Measurements from ENCODE around the gene ZNF723.
"Not testable (repeated sequence)": the region's sequence is repeated elsewhere in the genome, so short reads cannot be mapped to it uniquely, and the experiment has no call there.

The ZNF723 gene

DNA sequence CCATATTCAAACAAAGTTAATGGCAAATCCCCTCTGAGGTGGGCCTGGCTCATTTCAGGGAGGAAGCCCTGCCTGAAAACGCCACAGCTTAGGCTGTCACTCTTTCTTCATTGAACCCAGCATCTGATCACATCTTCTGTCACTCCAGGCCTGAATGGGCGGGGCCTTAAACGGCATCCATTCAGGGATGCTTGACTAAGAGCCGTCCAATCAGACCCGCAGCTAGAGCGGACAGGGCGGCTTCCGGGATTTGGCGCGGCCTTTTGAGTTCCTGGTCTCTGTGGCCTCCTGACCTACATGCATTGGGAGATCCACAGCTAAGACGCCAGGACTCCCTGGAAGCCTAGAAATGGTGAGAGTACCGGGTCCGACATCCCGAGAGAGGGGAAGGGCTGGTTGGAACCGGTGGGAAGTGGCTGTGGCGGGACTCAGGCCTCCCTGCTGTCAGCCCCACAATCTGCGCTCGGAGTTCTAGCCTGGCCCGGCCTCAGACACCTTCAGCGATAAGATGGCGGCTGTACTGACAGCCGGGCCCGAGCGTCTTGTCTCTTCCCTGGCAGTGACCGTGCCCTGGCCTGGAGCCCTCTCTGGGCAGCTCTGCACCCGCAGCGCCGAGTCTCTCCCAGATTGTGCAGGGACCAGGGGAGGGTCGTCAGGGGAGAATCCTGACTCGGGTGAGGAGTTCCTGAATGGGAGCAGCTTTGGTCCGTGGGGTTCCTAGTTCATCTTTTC is at the start of gene ZNF723:
Gene ZNF723, plus strand, starts transcription at position 261 of the 732 bp plus-strand sequence. Its CDS starts 89 bp downstream, at position 350.
- TF ChIP-seq, protein P1, sequence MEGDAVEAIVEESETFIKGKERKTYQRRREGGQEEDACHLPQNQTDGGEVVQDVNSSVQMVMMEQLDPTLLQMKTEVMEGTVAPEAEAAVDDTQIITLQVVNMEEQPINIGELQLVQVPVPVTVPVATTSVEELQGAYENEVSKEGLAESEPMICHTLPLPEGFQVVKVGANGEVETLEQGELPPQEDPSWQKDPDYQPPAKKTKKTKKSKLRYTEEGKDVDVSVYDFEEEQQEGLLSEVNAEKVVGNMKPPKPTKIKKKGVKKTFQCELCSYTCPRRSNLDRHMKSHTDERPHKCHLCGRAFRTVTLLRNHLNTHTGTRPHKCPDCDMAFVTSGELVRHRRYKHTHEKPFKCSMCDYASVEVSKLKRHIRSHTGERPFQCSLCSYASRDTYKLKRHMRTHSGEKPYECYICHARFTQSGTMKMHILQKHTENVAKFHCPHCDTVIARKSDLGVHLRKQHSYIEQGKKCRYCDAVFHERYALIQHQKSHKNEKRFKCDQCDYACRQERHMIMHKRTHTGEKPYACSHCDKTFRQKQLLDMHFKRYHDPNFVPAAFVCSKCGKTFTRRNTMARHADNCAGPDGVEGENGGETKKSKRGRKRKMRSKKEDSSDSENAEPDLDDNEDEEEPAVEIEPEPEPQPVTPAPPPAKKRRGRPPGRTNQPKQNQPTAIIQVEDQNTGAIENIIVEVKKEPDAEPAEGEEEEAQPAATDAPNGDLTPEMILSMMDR (IDR thresholded peaks at IDR 0.05; ENCODE audit: low read depth, low read length), result no peak
- H3K4me3 ChIP-seq (replicated peaks in 1 of 2; ENCODE audit: low read depth in 2 of 2, low read length in 2 of 2), result no peak within 1 kb of the TSS
- DNase-seq (ENCODE audit: low read depth in 2 of 2), result no peak

DNA sequence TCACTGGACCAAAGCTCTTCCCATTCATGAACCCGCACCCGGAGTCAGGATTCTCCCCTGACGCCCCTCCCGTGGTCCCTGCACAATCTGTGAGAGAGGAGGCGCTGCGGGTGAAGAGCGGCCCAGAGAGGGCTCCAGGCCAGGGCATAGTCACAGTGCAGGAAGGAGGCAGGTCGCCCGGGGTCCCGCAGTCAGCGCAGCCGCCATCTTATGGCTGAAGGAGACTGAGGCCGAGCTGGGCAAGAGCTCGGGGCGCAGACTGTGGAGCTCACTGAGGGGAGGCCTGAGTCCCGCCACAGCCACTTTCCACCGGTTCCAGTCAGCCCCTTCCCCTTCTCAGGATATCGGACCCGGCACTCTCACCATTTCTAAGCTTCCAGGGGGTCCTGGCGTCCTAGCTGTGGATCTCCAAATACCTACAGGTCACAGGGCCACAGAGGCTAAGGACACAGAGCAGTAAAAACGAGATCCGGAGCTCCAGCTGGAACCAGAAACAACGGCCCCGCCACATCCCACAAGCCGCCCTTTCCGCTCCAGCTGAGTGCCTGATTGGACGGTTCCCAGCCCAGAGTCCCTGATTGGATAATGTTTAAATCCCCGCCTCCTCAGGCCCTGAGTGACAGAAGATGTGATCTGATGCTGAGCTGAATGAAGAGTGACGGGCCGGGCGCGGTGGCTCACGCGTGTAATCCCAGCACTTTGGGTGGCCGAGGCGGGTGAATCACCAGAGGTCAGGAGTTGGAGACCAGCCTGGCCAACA is 48.3 kb upstream of the ZNF723 start, which contains the start of gene ZNF99:
Gene ZNF99, minus strand, starts transcription at position 501 of the 760 bp plus-strand sequence. Its CDS starts 135 bp downstream, at position 366.
- TF ChIP-seq, protein P1 (IDR thresholded peaks at IDR 0.05; ENCODE audit: low read depth, low read length), result no peak
- no peak within 1 kb of the TSS for H3K4me3 ChIP-seq (replicated peaks in 1 of 2; ENCODE audit: low read depth in 2 of 2, low read length in 2 of 2)
- no peak for DNase-seq (ENCODE audit: low read depth in 2 of 2)

DNA sequence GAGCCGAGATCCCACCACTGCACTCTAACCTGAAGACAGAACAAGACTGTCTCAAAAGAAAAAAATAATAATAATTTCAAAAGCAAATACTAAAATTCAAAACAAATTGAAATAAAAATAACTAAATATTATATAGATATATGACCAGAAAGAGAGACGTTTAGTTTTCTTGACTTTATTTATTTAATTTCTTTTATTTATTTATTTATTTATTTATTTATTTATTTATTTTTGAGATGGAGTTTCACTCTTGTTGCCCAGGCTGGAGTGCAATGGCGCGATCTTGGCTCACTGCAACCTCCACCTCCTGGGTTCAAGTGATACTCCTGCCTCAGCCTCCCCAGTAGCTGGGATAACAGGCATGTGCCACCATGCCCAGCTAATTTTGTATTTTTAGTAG is 39.2 kb upstream of the ZNF723 start:
- not testable (repeated sequence) for H3K4me3 ChIP-seq (replicated peaks in 1 of 2; ENCODE audit: low read depth in 2 of 2, low read length in 2 of 2); DNase-seq (ENCODE audit: low read depth in 2 of 2)

DNA sequence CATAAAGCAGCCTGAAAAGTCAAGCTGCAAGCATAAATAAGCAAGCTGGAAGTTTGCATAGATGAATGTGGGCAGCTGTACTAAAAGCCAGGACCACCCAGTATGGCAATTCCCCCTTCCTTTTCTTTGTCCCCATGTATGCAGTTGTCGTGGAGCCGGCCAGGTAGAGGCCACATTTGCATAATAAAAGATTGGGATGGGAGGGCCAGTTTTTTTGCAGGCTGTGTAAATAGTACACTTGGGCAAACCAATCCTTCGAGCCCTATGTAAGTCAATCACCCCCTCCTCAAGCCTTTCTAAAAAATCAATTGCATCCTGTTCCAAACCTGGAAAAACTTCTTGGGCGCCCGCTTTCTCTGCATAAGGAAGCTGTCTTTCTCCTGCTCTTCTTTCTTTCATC is 35.1 kb upstream of the ZNF723 start:
- TF ChIP-seq, protein P1 (IDR thresholded peaks at IDR 0.05; ENCODE audit: low read depth, low read length), result no peak
- H3K4me3 ChIP-seq (replicated peaks in 1 of 2; ENCODE audit: low read depth in 2 of 2, low read length in 2 of 2), result no peak overlapping the region
- no peak for DNase-seq (ENCODE audit: low read depth in 2 of 2)

DNA sequence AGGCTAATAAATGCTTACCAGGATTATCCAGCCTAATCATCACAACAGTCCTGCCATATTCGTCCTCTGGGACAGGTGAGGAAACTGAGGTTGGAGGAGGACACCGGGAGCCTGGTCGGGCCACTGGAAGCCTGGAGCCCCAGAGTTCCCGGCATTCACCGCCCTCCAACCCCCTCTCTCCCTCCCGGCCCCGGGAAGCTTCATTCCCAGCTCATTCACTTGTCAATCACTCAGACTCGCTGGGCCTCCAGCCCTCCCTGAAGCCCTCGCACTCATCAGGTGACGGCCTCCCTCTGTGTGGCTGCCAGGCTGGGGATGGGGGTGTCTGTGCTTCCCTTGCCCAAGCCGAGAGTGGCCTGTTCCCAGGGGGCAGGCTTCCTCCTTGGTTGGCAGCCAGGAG is 25.7 kb upstream of the ZNF723 start:
- no peak for DNase-seq (ENCODE audit: low read depth in 2 of 2)
- TF ChIP-seq, protein P1 (IDR thresholded peaks at IDR 0.05; ENCODE audit: low read depth, low read length), result no peak
- no peak overlapping the region for H3K4me3 ChIP-seq (replicated peaks in 1 of 2; ENCODE audit: low read depth in 2 of 2, low read length in 2 of 2)

DNA sequence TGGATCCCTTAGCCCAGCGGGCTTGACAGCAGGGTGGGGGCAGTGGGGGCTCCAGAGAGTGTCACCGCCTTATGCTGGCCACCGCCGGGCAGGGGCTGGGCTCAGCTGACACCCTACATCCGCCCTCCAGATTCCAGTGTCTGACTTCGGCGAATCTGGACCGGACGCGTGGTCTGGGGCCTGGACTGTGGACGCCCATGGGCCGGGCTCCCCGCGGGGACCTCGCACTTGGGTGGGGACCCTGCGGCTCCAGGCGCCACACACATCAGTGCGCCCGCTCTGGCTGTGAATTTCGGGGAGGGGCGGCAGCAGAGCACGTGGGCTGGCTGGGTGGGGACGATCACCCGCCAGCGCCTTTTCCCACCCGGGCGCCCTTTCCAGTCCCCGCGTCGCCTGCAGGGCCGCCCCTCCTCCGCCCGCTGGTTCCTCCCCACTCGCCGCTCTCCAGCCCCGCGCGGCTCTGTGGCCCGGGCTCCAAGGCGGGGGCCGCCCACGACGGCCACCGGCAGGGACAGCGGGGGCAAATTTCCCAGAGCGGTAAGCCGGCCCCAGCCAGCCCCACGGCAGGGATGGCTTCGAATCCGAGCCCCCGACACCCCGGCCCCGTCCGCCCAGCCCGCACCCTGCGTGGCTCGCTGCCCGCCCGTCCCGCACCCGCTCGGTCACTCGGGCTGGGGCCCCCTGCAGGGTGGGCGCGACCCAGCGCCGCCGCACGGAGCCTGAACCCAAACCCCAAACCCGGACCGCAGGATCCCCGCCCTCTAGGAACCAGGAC is 24.8 kb upstream of the ZNF723 start:
- no peak for DNase-seq (ENCODE audit: low read depth in 2 of 2)
- H3K4me3 ChIP-seq (replicated peaks in 1 of 2; ENCODE audit: low read depth in 2 of 2, low read length in 2 of 2), result no peak overlapping the region
- TF ChIP-seq, protein P1 (IDR thresholded peaks at IDR 0.05; ENCODE audit: low read depth, low read length), result no peak

DNA sequence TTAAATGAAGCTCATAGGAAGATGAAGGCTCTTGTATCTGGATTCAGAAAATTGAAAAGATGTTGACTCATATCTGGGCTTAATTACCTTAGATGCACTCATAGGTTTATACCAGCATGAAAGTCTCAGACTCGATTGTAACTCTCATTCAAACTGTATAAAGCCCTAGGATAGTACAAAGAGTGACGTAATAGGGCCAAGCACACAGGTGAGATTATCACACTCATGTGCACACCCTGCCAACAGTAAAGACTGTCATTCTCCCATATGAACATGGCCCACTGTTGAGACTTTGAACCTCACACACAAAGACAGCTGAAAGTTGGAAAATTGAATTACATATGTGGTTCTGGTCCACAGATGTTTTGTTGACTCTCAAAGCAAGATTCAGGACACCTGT is 18.0 kb upstream of the ZNF723 start:
- TF ChIP-seq, protein P1 (IDR thresholded peaks at IDR 0.05; ENCODE audit: low read depth, low read length), result no peak
- H3K4me3 ChIP-seq (replicated peaks in 1 of 2; ENCODE audit: low read depth in 2 of 2, low read length in 2 of 2), result no peak overlapping the region
- DNase-seq (ENCODE audit: low read depth in 2 of 2), result no peak

Data from cardiac fibroblast (primary cell).